SK-N-SH (cell line): ENCODE results near the gene PCDHB11. TPM values are rescaled to one million over a fixed set of nuclear protein-coding genes. Genes with fewer than 3 reads are reported as not detected.
"Not testable (repeated sequence)": the region's sequence is repeated elsewhere in the genome, so short reads cannot be mapped to it uniquely, and the experiment has no call there.

ENCODE experiments used
- CTCF ChIA-PET: fragments of 300-600, 350-600 bp; formaldehyde crosslinking; extraction: SDS; loops from one replicate; lab custom pipeline; 2021; lab: Yijun Ruan, JAX
- POLR2A ChIA-PET: fragments of 350-600 bp; sonication (Branson Sonifier 250); formaldehyde crosslinking; extraction: SDS; loops from one replicate; lab custom pipeline; 2020; ENCODE audit warnings: antibody characterized with exemption, inconsistent platforms; lab: Yijun Ruan, JAX
- DNase-seq: peaks from one replicate; pipeline ENCODE4 v3.0.0; 2012
- H2AFZ ChIP-seq: fragments of 200-600 bp; sonication (generic); 2 replicates; pipeline ENCODE4 v1.8.1; 2016; ENCODE audit warnings: antibody characterized with exemption, mild to moderate bottlenecking, low read depth
- H3F3A ChIP-seq: fragments of 200-600 bp; sonication (generic); replicated peaks from 2 replicates; pipeline ENCODE3; 2016; ENCODE audit warnings: antibody characterized with exemption, mild to moderate bottlenecking; ENCODE audit not compliant: insufficient read depth
- H3K27ac ChIP-seq, 2 experiments: fragments of 200-500 bp in 1 of 2; fragments of 200-600 bp in 1 of 2; sonication (Bioruptor generic) in 1 of 2; sonication (generic), shearing (Covaris generic) in 1 of 2; 2 replicates each; pipeline versions ENCODE4 v1.5.1 to v1.6.1; 2014 to 2016; ENCODE audit warnings: low read depth in 2 of 2, inconsistent platforms in 1 of 2, low read length in 1 of 2, mild to moderate bottlenecking in 1 of 2, mixed read lengths in 1 of 2
- H3K27me3 ChIP-seq: fragments of 200-600 bp; sonication (generic), shearing (Covaris generic); 2 replicates; pipeline ENCODE4 v1.6.1; 2016; ENCODE audit warnings: mixed run types; ENCODE audit not compliant: insufficient read depth
- H3K36me3 ChIP-seq, 2 experiments: fragments of 200-500 bp in 1 of 2; fragments of 200-600 bp in 1 of 2; sonication (Bioruptor generic) in 1 of 2; sonication (generic) in 1 of 2; replicated peaks in 1 of 2; 2 replicates each; pipeline versions ENCODE3 to v1.5.1; 2014 to 2016; ENCODE audit warnings: low read length in 1 of 2, mild to moderate bottlenecking in 1 of 2; ENCODE audit not compliant: insufficient read depth in 2 of 2, control insufficient read depth in 1 of 2
- H3K4me1 ChIP-seq, 2 experiments: fragments of 200-500 bp in 1 of 2; fragments of 200-600 bp in 1 of 2; sonication (Bioruptor generic) in 1 of 2; sonication (generic), shearing (Covaris generic) in 1 of 2; 2 replicates each; pipeline versions ENCODE4 v1.5.1 to v1.6.1; 2014 to 2016; ENCODE audit warnings: low read depth in 1 of 2, low read length in 1 of 2, mixed run types in 1 of 2; ENCODE audit not compliant: insufficient read depth in 2 of 2, control insufficient read depth in 1 of 2
- H3K4me2 ChIP-seq: fragments of 200-600 bp; sonication (generic), shearing (Covaris generic); 2 replicates; pipeline ENCODE4 v1.6.1; 2017; ENCODE audit warnings: mixed run types
- H3K4me3 ChIP-seq, 2 experiments: fragments of 200-500 bp in 1 of 2; fragments of 200-600 bp in 1 of 2; sonication (Bioruptor generic) in 1 of 2; sonication (generic), shearing (Covaris generic) in 1 of 2; 2 replicates each; pipeline versions ENCODE4 v1.5.1 to v1.8.1; 2014 to 2016; ENCODE audit warnings: low read depth in 2 of 2, inconsistent platforms in 1 of 2, low read length in 1 of 2, mild to moderate bottlenecking in 1 of 2, mixed read lengths in 1 of 2, moderate library complexity in 1 of 2
- H3K79me2 ChIP-seq: fragments of 200-600 bp; sonication (generic); 2 replicates; pipeline ENCODE4 v1.8.1; 2017; ENCODE audit warnings: mild to moderate bottlenecking; ENCODE audit not compliant: insufficient read depth
- H3K9ac ChIP-seq: fragments of 200-600 bp; sonication (generic); 2 replicates; pipeline ENCODE4 v1.6.1; 2017; ENCODE audit warnings: mixed run types
- H3K9me2 ChIP-seq: fragments of 200-600 bp; sonication (generic); 2 replicates; pipeline ENCODE4 v1.6.1; 2017; ENCODE audit warnings: mixed run types
- H3K9me3 ChIP-seq: fragments of 200-600 bp; sonication (generic); 2 replicates; pipeline ENCODE4 v1.6.1; 2017; ENCODE audit warnings: mixed run types, mild to moderate bottlenecking, moderate library complexity
- H4K20me1 ChIP-seq: fragments of 200-600 bp; sonication (generic); 2 replicates; pipeline ENCODE4 v1.6.1; 2017; ENCODE audit warnings: mild to moderate bottlenecking, mixed run types; ENCODE audit not compliant: insufficient read depth
- CHD2 ChIP-seq: fragments of 150-350 bp; IDR thresholded peaks from 2 replicates; pipeline ENCODE4 v1.6.1; 2018; ENCODE audit warnings: low read length; ENCODE audit not compliant: partially characterized antibody
- CTCF ChIP-seq: fragments of 200-600 bp; sonication (generic); IDR thresholded peaks from 2 replicates; pipeline ENCODE4 v1.6.1; 2017; ENCODE audit warnings: antibody characterized with exemption, mild to moderate bottlenecking, moderate library complexity
- GABPA ChIP-seq: IDR thresholded peaks from 2 replicates; pipeline ENCODE4 v1.4.0; 2012; ENCODE audit warnings: low read depth, mild to moderate bottlenecking
- MAX ChIP-seq: IDR thresholded peaks from 2 replicates; pipeline ENCODE4 v1.4.0; 2012; ENCODE audit warnings: low read depth
- RAD21 ChIP-seq: IDR thresholded peaks from 2 replicates; pipeline ENCODE4 v1.6.1; 2012; ENCODE audit warnings: mild to moderate bottlenecking, low read length
- WGBS: methylation state at CpG from one replicate; pipeline ENCODE4 v1.1.6; 2017; ENCODE audit warnings: low lambda C conversion rate; 5-methylcytosine and 5-hydroxymethylcytosine counted together
- polyA plus RNA-seq, 3 experiments: library from polyadenylated mRNA; depleted of rRNA; stranded (reverse); fragments of >200 nt; gene quantifications; 2 replicates each; pipeline ENCODE4 v1.2.3, GENCODE V29; 2012

The PCDHB11 gene
- polyA plus RNA-seq, 1 of the 3 experiments (the other 2 are of a cell fraction), result 0.61 TPM

DNA sequence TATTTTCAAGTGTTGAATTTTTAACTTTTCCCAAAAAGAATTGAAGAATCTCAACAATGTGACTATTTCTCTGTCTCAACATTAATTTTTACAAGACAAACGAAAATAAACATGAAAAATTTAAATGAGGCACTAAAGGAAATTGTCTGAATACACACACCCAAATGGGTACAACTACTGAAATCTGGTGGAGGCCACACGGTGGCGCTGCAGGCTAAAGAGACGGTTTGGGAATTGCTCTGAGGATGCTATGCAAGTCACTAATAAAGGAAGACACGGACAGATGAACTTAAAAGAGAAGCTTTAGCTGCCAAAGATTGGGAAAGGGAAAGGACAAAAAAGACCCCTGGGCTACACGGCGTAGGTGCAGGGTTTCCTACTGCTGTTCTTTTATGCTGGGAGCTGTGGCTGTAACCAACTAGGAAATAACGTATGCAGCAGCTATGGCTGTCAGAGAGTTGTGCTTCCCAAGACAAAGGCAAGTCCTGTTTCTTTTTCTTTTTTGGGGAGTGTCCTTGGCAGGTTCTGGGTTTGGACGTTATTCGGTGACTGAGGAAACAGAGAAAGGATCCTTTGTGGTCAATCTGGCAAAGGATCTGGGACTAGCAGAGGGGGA lies 7.2 kb upstream of the PCDHB11 start, which contains the start of gene PCDHB10:
TSS of gene PCDHB10 (plus strand) at position 244 of the 616 bp plus-strand sequence. CDS start at position 444, 200 bp downstream.
- Histone ChIP-seq H3K27me3 (no peaks in the 10 kb centered on the region), H3K4me1 (no peaks in the 10 kb centered on the region)
- TF ChIP-seq MAX (no peak), RAD21 (peak; percentile 44), CTCF (peak; percentile 57)
- TF ChIP-seq, all 33 proteins: peak for 2
- Histone ChIP-seq H3K4me3 (peak within 1 kb of the TSS in 1 of 2 experiments; percentile 14; a peak in 1 of 4 replicates), H3K9me2 (no peaks in the 10 kb centered on the region), H3F3A (no peaks in the 10 kb centered on the region), H4K20me1 (no peaks in the 10 kb centered on the region), H3K27ac (no peak within 1 kb of the TSS), H3K9me3 (peaks cover 9% of the 10 kb centered on the region), H3K4me2 (no peak within 1 kb of the TSS), H3K36me3 (peaks cover 0 to 4% of the 10 kb centered on the region in 2 experiments), H2AFZ (no peak within 1 kb of the TSS), H3K9ac (no peak within 1 kb of the TSS), H3K79me2 (no peaks in the 10 kb centered on the region)
- CTCF ChIA-PET, result interaction anchor here (0.7 to 2.2 kb wide), 7 partner anchors 10 to 375 kb away, joined by 3 to 9 read pairs (median 4); partner anchors contain the start of gene PCDHB16
- POLR2A ChIA-PET, result no interaction called here
- DNase-seq, result peak; percentile 53
- 24% methylated on average over 10 of the region's 10 CpGs for WGBS

GRCh38 chr5:141194332-141194731 lies 5.1 kb upstream of the PCDHB11 start:
- CTCF ChIA-PET, result interaction anchor here (3.9 kb wide), 1 partner anchor 370 kb away, joined by 15 read pairs; no protein-coding TSS in a partner anchor
- H3K27me3 ChIP-seq, H3K79me2 ChIP-seq, H3K27ac ChIP-seq, H3F3A ChIP-seq, H2AFZ ChIP-seq, H3K36me3 ChIP-seq, H3K4me1 ChIP-seq, H3K9ac ChIP-seq, H4K20me1 ChIP-seq, H3K4me3 ChIP-seq, H3K9me3 ChIP-seq, H3K4me2 ChIP-seq, DNase-seq, POLR2A ChIA-PET, H3K9me2 ChIP-seq: not testable (repeated sequence)
- no CpG with 5 or more reads among the region's 37 CpGs for WGBS

GRCh38 chr5:141196363-141196762 lies 3.1 kb upstream of the PCDHB11 start:
- H3K9me3 ChIP-seq, result peaks cover 9% of the 10 kb centered on the region
- no peaks in the 10 kb centered on the region for H3K4me1 ChIP-seq
- H3K9ac ChIP-seq, result no peak overlapping the region
- no peaks in the 10 kb centered on the region for H4K20me1 ChIP-seq
- no peak overlapping the region for H3K27ac ChIP-seq
- H3F3A ChIP-seq, result no peaks in the 10 kb centered on the region
- no peak for DNase-seq
- POLR2A ChIA-PET, result no interaction called here
- H3K4me3 ChIP-seq, result no peak overlapping the region
- H3K27me3 ChIP-seq, result no peaks in the 10 kb centered on the region
- no peak overlapping the region for H3K4me2 ChIP-seq
- TF ChIP-seq GABPA, result no peak
- no peak for TF ChIP-seq CTCF
- no peak for TF ChIP-seq CHD2
- no peaks in the 10 kb centered on the region for H3K9me2 ChIP-seq
- no peaks in the 10 kb centered on the region for H3K36me3 ChIP-seq
- 9% methylated on average over 3 of the region's 3 CpGs for WGBS
- H2AFZ ChIP-seq, result no peak overlapping the region
- CTCF ChIA-PET, result interaction anchor here (1.0 to 3.9 kb wide), 6 partner anchors 9 to 368 kb away, joined by 3 to 15 read pairs (median 4); partner anchors contain the start of genes PCDHB16 and PCDHB9
- no peaks in the 10 kb centered on the region for H3K79me2 ChIP-seq

DNA sequence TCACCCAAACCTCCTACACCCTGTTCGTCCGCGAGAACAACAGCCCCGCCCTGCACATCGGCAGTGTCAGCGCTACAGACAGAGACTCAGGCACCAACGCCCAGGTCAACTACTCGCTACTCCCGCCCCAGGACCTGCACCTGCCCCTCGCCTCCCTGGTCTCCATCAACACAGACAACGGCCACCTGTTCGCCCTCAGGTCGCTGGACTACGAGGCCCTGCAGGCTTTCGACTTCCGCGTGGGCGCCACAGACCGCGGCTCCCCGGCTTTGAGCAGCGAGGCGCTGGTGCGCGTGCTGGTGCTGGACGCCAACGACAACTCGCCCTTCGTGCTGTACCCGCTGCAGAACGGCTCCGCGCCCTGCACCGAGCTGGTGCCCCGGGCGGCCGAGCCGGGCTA lies 1.7 kb downstream of the PCDHB11 start:
- DNase-seq, H3K4me1 ChIP-seq, H2AFZ ChIP-seq, H4K20me1 ChIP-seq, H3K9me2 ChIP-seq, CTCF ChIA-PET, H3K27ac ChIP-seq, POLR2A ChIA-PET, H3K9ac ChIP-seq, H3K27me3 ChIP-seq, H3F3A ChIP-seq, H3K4me2 ChIP-seq, H3K79me2 ChIP-seq, H3K9me3 ChIP-seq, H3K4me3 ChIP-seq, H3K36me3 ChIP-seq: not testable (repeated sequence)
- WGBS, result 77% methylated on average over 16 of the region's 38 CpGs
